B cell (primary cell): Measurements from ENCODE around the gene KCNK4. TPM values are rescaled to one million over a fixed set of nuclear protein-coding genes. Genes with fewer than 3 reads are reported as not detected.

Experiments used
- ATAC-seq: fragments of 200-7000 bp; cut with Tn5 transposase; one replicate; pipeline ENCODE4 v1.10.0; 2021; ENCODE audit warnings: low read depth, mild to moderate bottlenecking, moderate number of reproducible peaks, moderate library complexity
- CTCF ChIA-PET: fragments of 350-600 bp; sonication (Branson Sonifier 250); formaldehyde crosslinking; loops from one replicate; lab custom pipeline; 2021; ENCODE audit warnings: antibody characterized with exemption, inconsistent platforms; lab: Charles Lee
- POLR2A ChIA-PET: fragments of 350-600 bp; sonication (Branson Sonifier 250); formaldehyde crosslinking; loops from one replicate; lab custom pipeline; 2021; ENCODE audit warnings: antibody characterized with exemption; lab: Charles Lee
- DNase-seq: peaks from one replicate; pipeline ENCODE4 v3.0.0; 2013
- H2AFZ ChIP-seq: 2 replicates; pipeline ENCODE4 v1.6.1; 2012; ENCODE audit warnings: mild to moderate bottlenecking, low read depth, low read length; ENCODE audit not compliant: insufficient read depth, poor library complexity, severe bottlenecking
- H3K27ac ChIP-seq, 2 donors: 1 replicate in 1 of 2; 2 replicates in 1 of 2; pipeline ENCODE4 v1.5.1; 2012 to 2013; ENCODE audit warnings: low read length in 2 of 2, mild to moderate bottlenecking in 2 of 2, moderate library complexity in 1 of 2
- H3K27me3 ChIP-seq, 4 experiments: fragments of 200-600 bp in 1 of 4; sonication (generic) in 1 of 4; replicated peaks in 1 of 4; 1 replicate in 2 of 4; 2 replicates in 2 of 4; pipeline versions ENCODE4 v1.6.1 to v1.7.0; 2013 to 2016; ENCODE audit warnings: low read length in 3 of 4, mild to moderate bottlenecking in 2 of 4, mixed read lengths in 1 of 4, moderate library complexity in 1 of 4; ENCODE audit not compliant: insufficient read depth in 4 of 4, control insufficient read depth in 3 of 4; ENCODE audit errors: control extremely low read depth in 1 of 4
- H3K36me3 ChIP-seq, 2 experiments: replicated peaks in 1 of 2; 1 replicate in 1 of 2; 2 replicates in 1 of 2; pipeline versions ENCODE4 v1.6.1 to v1.7.1; 2013; ENCODE audit warnings: low read length in 1 of 2; ENCODE audit not compliant: insufficient read depth in 2 of 2, control insufficient read depth in 1 of 2; ENCODE audit errors: control extremely low read depth in 1 of 2, extremely low read depth in 1 of 2
- H3K4me1 ChIP-seq, 2 donors: fragments of 200-600 bp in 1 of 2; sonication (generic) in 1 of 2; 1 replicate in 1 of 2; 2 replicates in 1 of 2; pipeline versions ENCODE4 v1.5.1 to v1.6.1; 2013 to 2017; ENCODE audit warnings: low read length in 2 of 2; ENCODE audit not compliant: control insufficient read depth in 2 of 2, insufficient read depth in 2 of 2
- H3K4me2 ChIP-seq: replicated peaks from 2 replicates; pipeline ENCODE3; 2012; ENCODE audit warnings: mild to moderate bottlenecking, low read depth, low read length; ENCODE audit not compliant: poor library complexity, severe bottlenecking
- H3K4me3 ChIP-seq, 5 experiments: fragments of 200-600 bp in 1 of 5; sonication (generic) in 1 of 5; 1 replicate in 3 of 5; 2 replicates in 2 of 5; pipeline versions ENCODE4 v1.5.1 to v1.7.0; 2011 to 2016; ENCODE audit warnings: low read length in 4 of 5, mild to moderate bottlenecking in 4 of 5, low read depth in 2 of 5, control low read depth in 1 of 5, moderate library complexity in 1 of 5; ENCODE audit not compliant: insufficient read depth in 1 of 5; ENCODE audit errors: control extremely low read depth in 1 of 5, extremely low read depth in 1 of 5
- H3K79me2 ChIP-seq: fragments of 200-600 bp; sonication (generic); one replicate; pipeline ENCODE4 v1.6.0; 2016; ENCODE audit warnings: low read length; ENCODE audit not compliant: control insufficient read depth, insufficient read depth
- H3K9ac ChIP-seq: fragments of 200-600 bp; sonication (generic); 2 replicates; pipeline ENCODE4 v1.6.1; 2017; ENCODE audit warnings: mild to moderate bottlenecking, low read length, moderate library complexity
- H3K9me3 ChIP-seq, 3 donors: one replicate each; pipeline versions ENCODE4 v1.6.1 to v1.7.1; 2013; ENCODE audit warnings: low read length in 2 of 3; ENCODE audit not compliant: control insufficient read depth in 2 of 3, insufficient read depth in 1 of 3; ENCODE audit errors: control extremely low read depth in 1 of 3
- H4K20me1 ChIP-seq: 2 replicates; pipeline ENCODE4 v1.6.0; 2012; ENCODE audit warnings: mild to moderate bottlenecking, low read length; ENCODE audit not compliant: insufficient read depth, control insufficient read depth, poor library complexity, severe bottlenecking
- H3K27ac Mint-ChIP-seq: one replicate; pipeline ENCODE4 v1.8.0; 2021; ENCODE audit warnings: mixed read lengths
- H3K27me3 Mint-ChIP-seq: one replicate; pipeline ENCODE4 v1.8.0; 2021; ENCODE audit warnings: mixed read lengths
- H3K4me1 Mint-ChIP-seq: one replicate; pipeline ENCODE4 v1.8.0; 2021; ENCODE audit warnings: mixed read lengths
- H3K4me3 Mint-ChIP-seq: one replicate; pipeline ENCODE4 v1.8.0; 2021; ENCODE audit warnings: mixed read lengths
- H3K9me3 Mint-ChIP-seq: one replicate; pipeline ENCODE4 v1.8.0; 2022; ENCODE audit warnings: mixed read lengths; ENCODE audit not compliant: insufficient read depth
- CTCF ChIP-seq: fragments of 200-600 bp; IDR thresholded peaks from one replicate; pipeline ENCODE4 v1.8.0; 2022; ENCODE audit warnings: antibody characterized with exemption, mild to moderate bottlenecking
- EZH2 ChIP-seq: IDR thresholded peaks from 2 replicates; pipeline ENCODE4 v1.6.1; 2012; ENCODE audit warnings: borderline replicate concordance, low read depth, mild to moderate bottlenecking, moderate library complexity, low read length; ENCODE audit not compliant: insufficient read depth, poor library complexity, severe bottlenecking
- WGBS: methylation state at CpG from one replicate; pipeline ENCODE4 v1.1.5; 2013; ENCODE audit warnings: missing lambda C conversion rate; ENCODE audit not compliant: insufficient coverage; 5-methylcytosine and 5-hydroxymethylcytosine counted together
- intact Hi-C: fragments of 100-400 bp; cut with micrococcal nuclease; formaldehyde crosslinking; loops from one replicate; pipeline ENCODE4 v1.10.0; 2022
- polyA plus RNA-seq: library from polyadenylated mRNA; depleted of rRNA; stranded (reverse); fragments of >200 nt; gene quantifications from 2 replicates; pipeline ENCODE4 v1.2.3, GENCODE V29; 2012
- total RNA-seq, 2 donors: library from RNA; stranded (reverse); fragments of 120-200 nt in 1 of 2; gene quantifications; 1 replicate in 1 of 2; 2 replicates in 1 of 2; pipeline versions ENCODE4 v1.2.3 to v1.2.4, GENCODE V29; 2013 to 2022

The KCNK4 gene
- total and polyA plus RNA-seq, 2 donors (not counting 1 experiment from before 2014, with no cell fraction given), result 0.32 TPM; not detected in 1

- H3K27ac Mint-ChIP-seq, result peak within 1 kb of the TSS; percentile 91
These were observed 44.0 kb upstream of the KCNK4 start, which contains the start of gene PPP1R14B for GRCh38 chr11:64246871-64247728. Gene PPP1R14B (minus strand): TSS chr11:64246943. CDS start chr11:64246673, 270 bp downstream.

More at GRCh38 chr11:64246871-64247728, 44.0 kb upstream of the KCNK4 start, which contains the start of gene PPP1R14B:
- TF ChIP-seq EZH2 (no peak), CTCF (no peak)
- intact Hi-C loops, result loop anchor here (1.0 kb wide), 4 partner anchors 21 to 61 kb away; partner anchors contain the start of genes GPR137, NUDT22, STIP1 and TRPT1
- Mint-ChIP-seq H3K27me3 (no peaks in the 10 kb centered on the region), H3K4me1 (peaks cover 40% of the 10 kb centered on the region), H3K4me3 (peak within 1 kb of the TSS; percentile 90), H3K9me3 (no peaks in the 10 kb centered on the region)
- ChIA-PET POLR2A (interaction anchor here (1.0 to 4.0 kb wide), 6 partner anchors 20 to 71 kb away, joined by 4 to 37 read pairs (median 9); partner anchors contain the start of genes BAD, FERMT3, NUDT22 and PRDX5), CTCF (interaction anchor here (0.9 to 10.4 kb wide), 9 partner anchors 16 to 71 kb away, joined by 3 to 141 read pairs (median 5); partner anchors contain the start of genes BAD, ESRRA, FERMT3 and PRDX5)
- H3K27me3 ChIP-seq, result no peaks in the 10 kb centered on the region
- 2% methylated on average over 53 of the region's 74 CpGs for WGBS
- H3K4me2 ChIP-seq, result peak within 1 kb of the TSS; percentile 99
- peak; percentile 60 for ATAC-seq
- peaks cover 2% of the 10 kb centered on the region for H4K20me1 ChIP-seq
- H3K36me3 ChIP-seq, result peaks cover 0 to 11% of the 10 kb centered on the region in 2 experiments
- H3K9me3 ChIP-seq, result no peaks in the 10 kb centered on the region
- H3K4me3 ChIP-seq, result peak within 1 kb of the TSS; percentile 78 to 99 (median 88)
- H3K4me1 ChIP-seq, result peaks cover 26 to 54% of the 10 kb centered on the region in 2 donors
- peak within 1 kb of the TSS; percentile 80 for H3K9ac ChIP-seq
- peak within 1 kb of the TSS; percentile 53 to 79 for H3K27ac ChIP-seq
- peak within 1 kb of the TSS; percentile 83 for H2AFZ ChIP-seq
- peaks cover 9% of the 10 kb centered on the region for H3K79me2 ChIP-seq
- peak; percentile 85 for DNase-seq
